NT2/D1 (cell line): ENCODE measurements around the gene CLCNKB.

Experiments
- YY1 ChIP-seq: IDR thresholded peaks from 2 replicates; pipeline ENCODE4 v1.6.1; 2011; ENCODE audit not compliant: insufficient read length, insufficient read depth
- ZNF274 ChIP-seq: IDR thresholded peaks from 2 replicates; pipeline ENCODE4 v1.6.1; 2011; ENCODE audit warnings: mild to moderate bottlenecking, low read depth, low read length

DNA sequence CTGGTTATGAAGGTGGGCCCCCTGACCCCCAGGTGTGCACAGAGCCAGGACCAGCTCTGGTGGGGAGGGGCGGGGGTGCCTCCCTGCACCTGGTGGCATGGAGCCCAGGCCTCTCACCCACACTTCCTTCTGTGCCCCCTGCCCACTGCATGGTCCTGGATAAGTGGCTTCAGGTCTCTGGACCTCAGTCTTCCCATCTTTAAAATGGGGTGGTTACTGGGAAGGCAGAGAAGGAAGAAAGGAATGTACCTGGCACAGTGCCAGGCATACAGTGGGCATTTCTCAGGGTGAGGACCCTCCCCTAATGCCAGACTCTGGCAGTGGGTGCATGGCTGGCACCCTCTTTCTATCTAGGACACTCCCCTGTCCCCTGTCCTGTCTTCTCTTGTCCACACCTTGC, 14.3 kb upstream of the CLCNKB start:
- TF ChIP-seq YY1 (no peak), ZNF274 (no peak)
